Osteoblast (primary cell): Measurements from ENCODE around the gene SLC26A3. TPM values are rescaled to one million over a fixed set of nuclear protein-coding genes. Genes with fewer than 3 reads are reported as not detected.

Source experiments
- DNase-seq: peaks from one replicate; pipeline ENCODE4 v3.0.0; 2011; ENCODE audit warnings: low spot score, mixed read lengths; ENCODE audit not compliant: insufficient read length; ENCODE audit errors: missing footprints
- H2AFZ ChIP-seq: 2 replicates; pipeline ENCODE4 v1.6.0; 2011; ENCODE audit warnings: mild to moderate bottlenecking, low read length
- H3K27ac ChIP-seq: 2 replicates; pipeline ENCODE4 v1.5.1; 2011; ENCODE audit warnings: mild to moderate bottlenecking, low read depth, low read length, moderate library complexity
- H3K27me3 ChIP-seq: 2 replicates; pipeline ENCODE4 v1.6.0; 2012; ENCODE audit warnings: mild to moderate bottlenecking, control low read depth, inconsistent platforms, low read length, moderate library complexity; ENCODE audit not compliant: insufficient read depth
- H3K36me3 ChIP-seq: 2 replicates; pipeline ENCODE4 v1.5.1; 2011; ENCODE audit warnings: mild to moderate bottlenecking, low read length, control low read depth, moderate library complexity; ENCODE audit not compliant: insufficient read depth
- H3K4me1 ChIP-seq: 2 replicates; pipeline ENCODE4 v1.5.1; 2011; ENCODE audit warnings: mild to moderate bottlenecking, low read length, control low read depth, moderate library complexity; ENCODE audit not compliant: insufficient read depth
- H3K4me2 ChIP-seq: 2 replicates; pipeline ENCODE4 v1.6.0; 2011; ENCODE audit warnings: mild to moderate bottlenecking, low read length; ENCODE audit not compliant: insufficient read depth
- H3K4me3 ChIP-seq: fragments of 200-600 bp; sonication (generic); 3 replicates; pipeline ENCODE4 v1.5.1; 2012; ENCODE audit warnings: mild to moderate bottlenecking, low read length, inconsistent platforms; ENCODE audit not compliant: insufficient read depth
- H3K79me2 ChIP-seq: 2 replicates; pipeline ENCODE4 v1.6.0; 2012; ENCODE audit warnings: mild to moderate bottlenecking, low read length, control low read depth, inconsistent platforms; ENCODE audit not compliant: insufficient read depth
- H3K9me3 ChIP-seq: 2 replicates; pipeline ENCODE4 v1.5.1; 2011; ENCODE audit warnings: low read depth, low read length, control low read depth
- H4K20me1 ChIP-seq: 2 replicates; pipeline ENCODE4 v1.6.0; 2012; ENCODE audit warnings: mild to moderate bottlenecking, low read length, control low read depth; ENCODE audit not compliant: insufficient read depth
- total RNA-seq: library from RNA; depleted of rRNA; stranded (reverse); fragments of >200 nt; gene quantifications from 2 replicates; pipeline ENCODE4 v1.2.3, GENCODE V29; 2012
- TF ChIP-seq, protein P1 (sequence below): IDR thresholded peaks from 2 replicates; pipeline ENCODE4 v1.5.1; 2011; ENCODE audit warnings: mild to moderate bottlenecking, low read depth, low read length, moderate library complexity; ENCODE audit errors: extremely low read depth

The SLC26A3 gene
- total RNA-seq, 1 donor = not detected

- Histone ChIP-seq H4K20me1 (no peaks in the 10 kb centered on the region), H3K4me2 (peak overlapping the region; percentile 30), H3K36me3 (no peaks in the 10 kb centered on the region), H2AFZ (no peak overlapping the region), H3K27me3 (no peaks in the 10 kb centered on the region), H3K27ac (no peak overlapping the region), H3K4me1 (peaks cover 12% of the 10 kb centered on the region), H3K4me3 (no peak overlapping the region), H3K79me2 (no peaks in the 10 kb centered on the region), H3K9me3 (no peaks in the 10 kb centered on the region)
- TF ChIP-seq, protein P1, sequence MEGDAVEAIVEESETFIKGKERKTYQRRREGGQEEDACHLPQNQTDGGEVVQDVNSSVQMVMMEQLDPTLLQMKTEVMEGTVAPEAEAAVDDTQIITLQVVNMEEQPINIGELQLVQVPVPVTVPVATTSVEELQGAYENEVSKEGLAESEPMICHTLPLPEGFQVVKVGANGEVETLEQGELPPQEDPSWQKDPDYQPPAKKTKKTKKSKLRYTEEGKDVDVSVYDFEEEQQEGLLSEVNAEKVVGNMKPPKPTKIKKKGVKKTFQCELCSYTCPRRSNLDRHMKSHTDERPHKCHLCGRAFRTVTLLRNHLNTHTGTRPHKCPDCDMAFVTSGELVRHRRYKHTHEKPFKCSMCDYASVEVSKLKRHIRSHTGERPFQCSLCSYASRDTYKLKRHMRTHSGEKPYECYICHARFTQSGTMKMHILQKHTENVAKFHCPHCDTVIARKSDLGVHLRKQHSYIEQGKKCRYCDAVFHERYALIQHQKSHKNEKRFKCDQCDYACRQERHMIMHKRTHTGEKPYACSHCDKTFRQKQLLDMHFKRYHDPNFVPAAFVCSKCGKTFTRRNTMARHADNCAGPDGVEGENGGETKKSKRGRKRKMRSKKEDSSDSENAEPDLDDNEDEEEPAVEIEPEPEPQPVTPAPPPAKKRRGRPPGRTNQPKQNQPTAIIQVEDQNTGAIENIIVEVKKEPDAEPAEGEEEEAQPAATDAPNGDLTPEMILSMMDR = no peak
- no peak for DNase-seq
These were observed 87.5 kb downstream of the SLC26A3 start for GRCh38 chr7:107715531-107715930.

Other genes with a start within 250 kb of the SLC26A3 start
- gene COG5, start 239.3 kb downstream of the SLC26A3 start, total RNA-seq = 29.7 and 51.0 TPM in 2 replicates
- 5.4 and 8.5 TPM in 2 replicates for gene DUS4L, start 239.3 kb downstream of the SLC26A3 start, total RNA-seq
- 43.1 and 52.2 TPM in 2 replicates for gene BCAP29, start 223.0 kb downstream of the SLC26A3 start, total RNA-seq
- 0.36 and 0.59 TPM in 2 replicates for gene SLC26A4, start 142.4 kb downstream of the SLC26A3 start, total RNA-seq
- gene CBLL1, start 59.1 kb downstream of the SLC26A3 start, total RNA-seq = 25.7 and 32.7 TPM in 2 replicates
- gene DLD, start 88.0 kb upstream of the SLC26A3 start, total RNA-seq = 53.6 and 55.4 TPM in 2 replicates
- 410 and 488 TPM in 2 replicates for gene LAMB1, start 199.9 kb upstream of the SLC26A3 start, total RNA-seq